K562 (cell line): ENCODE results near the gene GYS1. TPM values are rescaled to one million over a fixed set of nuclear protein-coding genes. Genes with fewer than 3 reads are reported as not detected.

Experiments used
- BRF1 ChIP-seq: IDR thresholded peaks from 3 replicates; pipeline ENCODE4 v1.6.1; 2011; ENCODE audit warnings: borderline replicate concordance, mild to moderate bottlenecking; ENCODE audit not compliant: insufficient read length; ENCODE audit errors: extremely low read depth
- DACH1 ChIP-seq: fragments of 450-650 bp; IDR thresholded peaks from 2 replicates; pipeline ENCODE4 v1.6.1; 2018; ENCODE audit not compliant: partially characterized antibody
- DDX20 ChIP-seq: fragments of 450-650 bp; IDR thresholded peaks from 2 replicates; pipeline ENCODE4 v1.6.1; 2016; ENCODE audit warnings: missing genetic modification characterization, low read depth, mild to moderate bottlenecking, missing compliant biosample characterization, moderate library complexity
- ILF3 ChIP-seq: fragments of 450-650 bp; IDR thresholded peaks from 2 replicates; pipeline ENCODE4 v1.6.1; 2018; ENCODE audit warnings: antibody characterized with exemption, mild to moderate bottlenecking, moderate library complexity, borderline replicate concordance
- MCM5 ChIP-seq: fragments of 450-650 bp; IDR thresholded peaks from 2 replicates; pipeline ENCODE4 v1.6.1; 2016; ENCODE audit warnings: low read depth
- MTF1 ChIP-seq: fragments of 250-450 bp; sonication (Bioruptor Pico); IDR thresholded peaks from 2 replicates; pipeline ENCODE4 v1.9.0; 2021; ENCODE audit warnings: moderate library complexity, mild to moderate bottlenecking, inconsistent platforms, borderline replicate concordance
- NONO ChIP-seq, 2 experiments: fragments of 200-400 bp in 1 of 2; fragments of 450-650 bp in 1 of 2; formaldehyde crosslinking in 1 of 2; IDR thresholded peaks; 2 replicates each; pipeline ENCODE4 v1.6.1; 2017; ENCODE audit warnings: low read depth in 2 of 2, mild to moderate bottlenecking in 2 of 2, moderate library complexity in 2 of 2, low read length in 1 of 2
- OTX1 ChIP-seq: fragments of 450-650 bp; formaldehyde crosslinking; IDR thresholded peaks from 2 replicates; pipeline ENCODE4 v1.4.0; 2022; ENCODE audit warnings: mild to moderate bottlenecking
- SNRNP70 ChIP-seq: fragments of 200-400 bp; formaldehyde crosslinking; optimal IDR thresholded peaks from 2 replicates; pipeline ENCODE3; 2017; ENCODE audit warnings: low read depth, low read length
- SP2 ChIP-seq: IDR thresholded peaks from 2 replicates; pipeline ENCODE4 v1.6.1; 2011; ENCODE audit warnings: mild to moderate bottlenecking, low read depth, low read length, moderate library complexity; ENCODE audit not compliant: poor library complexity, severe bottlenecking; ENCODE audit errors: extremely low read depth
- ZKSCAN3 ChIP-seq: fragments of 250-450 bp; sonication (Bioruptor Pico); IDR thresholded peaks from 2 replicates; pipeline ENCODE4 v1.4.0; 2020
- ZNF436 ChIP-seq: fragments of 250-450, 450-650 bp; sonication (Bioruptor Pico); formaldehyde crosslinking; IDR thresholded peaks from 2 replicates; pipeline ENCODE4 v1.7.0; 2020; ENCODE audit warnings: mild to moderate bottlenecking
- polyA plus RNA-seq, 8 experiments: library from polyadenylated mRNA; depleted of rRNA in 4 of 8; stranded (reverse) in 5 of 8; unstranded in 3 of 8; fragments of >200 nt; fragmentation: Nextera tagmentation in 2 of 8; fragmentation: Illumina TruSeq in 1 of 8; extraction: Ambion mirVana in 2 of 8; extraction: Trizol in 1 of 8; gene quantifications; 2 replicates each; pipeline versions ENCODE4 v1.2.1 to v1.2.3, GENCODE V29; 2011 to 2014; ENCODE audit warnings: inconsistent platforms in 1 of 8, missing spikeins in 1 of 8
- total RNA-seq, 7 experiments: library from RNA; depleted of rRNA in 6 of 7; stranded (reverse); fragments of >200 nt in 6 of 7; fragmentation: Illumina TruSeq in 2 of 7; extraction: Trizol in 2 of 7; gene quantifications; 2 replicates each; pipeline versions ENCODE4 v1.2.1 to v1.2.3, GENCODE V29; 2011 to 2021; ENCODE audit warnings: low replicate concordance in 1 of 7
- TF ChIP-seq, protein P1 (sequence below), 3 experiments: fragments of 200-800 bp in 1 of 3; sonication (Bioruptor generic) in 1 of 3; sonication (generic) in 1 of 3; formaldehyde crosslinking in 1 of 3; IDR thresholded peaks; 2 replicates each; pipeline versions ENCODE4 v1.6.1 to v1.8.0; 2016 to 2022; ENCODE audit warnings: mild to moderate bottlenecking in 2 of 3, missing compliant biosample characterization in 2 of 3, missing genetic modification characterization in 2 of 3, missing genetic modification reagents in 1 of 3
- TF ChIP-seq, protein P2 (sequence below): fragments of 450-650 bp; IDR thresholded peaks from 2 replicates; pipeline ENCODE4 v1.6.1; 2016; ENCODE audit warnings: low read depth
- TF ChIP-seq, protein P3 (sequence below): fragments of 250-450 bp; sonication (Bioruptor Pico); IDR thresholded peaks from 2 replicates; pipeline ENCODE4 v1.8.0; 2021; ENCODE audit warnings: mild to moderate bottlenecking, moderate library complexity

The GYS1 gene
- total and polyA plus RNA-seq, 9 of the 15 experiments (the other 6 are each of a cell fraction or from before 2014, with no cell fraction given) = 1.9 to 31.1 (median 15.2) TPM

DNA sequence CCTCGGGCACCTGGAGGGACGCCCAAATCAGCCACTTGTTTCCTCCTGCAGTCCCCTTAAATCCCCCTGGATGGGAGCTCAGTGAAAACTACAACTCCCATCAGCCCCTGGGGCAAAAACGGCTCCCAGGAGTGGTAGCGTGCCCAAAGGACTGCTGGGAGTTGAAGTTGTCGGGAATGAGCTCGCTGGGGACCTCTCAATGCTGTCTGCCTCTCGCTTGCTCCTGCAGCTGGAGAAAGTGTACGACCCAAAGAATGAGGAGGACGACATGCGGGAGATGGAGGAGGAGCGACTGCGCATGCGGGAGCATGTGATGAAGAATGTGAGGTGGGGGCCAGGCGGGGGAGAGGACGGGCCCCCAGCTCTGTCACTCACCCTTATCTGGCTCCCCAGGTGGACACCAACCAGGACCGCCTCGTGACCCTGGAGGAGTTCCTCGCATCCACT is 74.3 kb downstream of the GYS1 start (continued):
- TF ChIP-seq, protein P1, sequence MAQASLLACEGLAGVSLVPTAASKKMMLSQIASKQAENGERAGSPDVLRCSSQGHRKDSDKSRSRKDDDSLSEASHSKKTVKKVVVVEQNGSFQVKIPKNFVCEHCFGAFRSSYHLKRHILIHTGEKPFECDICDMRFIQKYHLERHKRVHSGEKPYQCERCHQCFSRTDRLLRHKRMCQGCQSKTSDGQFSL (CRISPR knock-in tag; IDR thresholded peaks at IDR 0.05) = no peak
- TF ChIP-seq, protein P1 (tag; IDR thresholded peaks at IDR 0.05) = no peak
- no peak for TF ChIP-seq BRF1
- TF ChIP-seq ILF3 = no peak; the same call in 1 of the 2 replicates
- TF ChIP-seq DDX20 (tag) = no peak
- TF ChIP-seq MCM5 = no peak
- TF ChIP-seq SP2 = no peak
- TF ChIP-seq OTX1 (CRISPR knock-in tag) = no peak
- no peak for TF ChIP-seq ZNF436
- TF ChIP-seq, protein P2, sequence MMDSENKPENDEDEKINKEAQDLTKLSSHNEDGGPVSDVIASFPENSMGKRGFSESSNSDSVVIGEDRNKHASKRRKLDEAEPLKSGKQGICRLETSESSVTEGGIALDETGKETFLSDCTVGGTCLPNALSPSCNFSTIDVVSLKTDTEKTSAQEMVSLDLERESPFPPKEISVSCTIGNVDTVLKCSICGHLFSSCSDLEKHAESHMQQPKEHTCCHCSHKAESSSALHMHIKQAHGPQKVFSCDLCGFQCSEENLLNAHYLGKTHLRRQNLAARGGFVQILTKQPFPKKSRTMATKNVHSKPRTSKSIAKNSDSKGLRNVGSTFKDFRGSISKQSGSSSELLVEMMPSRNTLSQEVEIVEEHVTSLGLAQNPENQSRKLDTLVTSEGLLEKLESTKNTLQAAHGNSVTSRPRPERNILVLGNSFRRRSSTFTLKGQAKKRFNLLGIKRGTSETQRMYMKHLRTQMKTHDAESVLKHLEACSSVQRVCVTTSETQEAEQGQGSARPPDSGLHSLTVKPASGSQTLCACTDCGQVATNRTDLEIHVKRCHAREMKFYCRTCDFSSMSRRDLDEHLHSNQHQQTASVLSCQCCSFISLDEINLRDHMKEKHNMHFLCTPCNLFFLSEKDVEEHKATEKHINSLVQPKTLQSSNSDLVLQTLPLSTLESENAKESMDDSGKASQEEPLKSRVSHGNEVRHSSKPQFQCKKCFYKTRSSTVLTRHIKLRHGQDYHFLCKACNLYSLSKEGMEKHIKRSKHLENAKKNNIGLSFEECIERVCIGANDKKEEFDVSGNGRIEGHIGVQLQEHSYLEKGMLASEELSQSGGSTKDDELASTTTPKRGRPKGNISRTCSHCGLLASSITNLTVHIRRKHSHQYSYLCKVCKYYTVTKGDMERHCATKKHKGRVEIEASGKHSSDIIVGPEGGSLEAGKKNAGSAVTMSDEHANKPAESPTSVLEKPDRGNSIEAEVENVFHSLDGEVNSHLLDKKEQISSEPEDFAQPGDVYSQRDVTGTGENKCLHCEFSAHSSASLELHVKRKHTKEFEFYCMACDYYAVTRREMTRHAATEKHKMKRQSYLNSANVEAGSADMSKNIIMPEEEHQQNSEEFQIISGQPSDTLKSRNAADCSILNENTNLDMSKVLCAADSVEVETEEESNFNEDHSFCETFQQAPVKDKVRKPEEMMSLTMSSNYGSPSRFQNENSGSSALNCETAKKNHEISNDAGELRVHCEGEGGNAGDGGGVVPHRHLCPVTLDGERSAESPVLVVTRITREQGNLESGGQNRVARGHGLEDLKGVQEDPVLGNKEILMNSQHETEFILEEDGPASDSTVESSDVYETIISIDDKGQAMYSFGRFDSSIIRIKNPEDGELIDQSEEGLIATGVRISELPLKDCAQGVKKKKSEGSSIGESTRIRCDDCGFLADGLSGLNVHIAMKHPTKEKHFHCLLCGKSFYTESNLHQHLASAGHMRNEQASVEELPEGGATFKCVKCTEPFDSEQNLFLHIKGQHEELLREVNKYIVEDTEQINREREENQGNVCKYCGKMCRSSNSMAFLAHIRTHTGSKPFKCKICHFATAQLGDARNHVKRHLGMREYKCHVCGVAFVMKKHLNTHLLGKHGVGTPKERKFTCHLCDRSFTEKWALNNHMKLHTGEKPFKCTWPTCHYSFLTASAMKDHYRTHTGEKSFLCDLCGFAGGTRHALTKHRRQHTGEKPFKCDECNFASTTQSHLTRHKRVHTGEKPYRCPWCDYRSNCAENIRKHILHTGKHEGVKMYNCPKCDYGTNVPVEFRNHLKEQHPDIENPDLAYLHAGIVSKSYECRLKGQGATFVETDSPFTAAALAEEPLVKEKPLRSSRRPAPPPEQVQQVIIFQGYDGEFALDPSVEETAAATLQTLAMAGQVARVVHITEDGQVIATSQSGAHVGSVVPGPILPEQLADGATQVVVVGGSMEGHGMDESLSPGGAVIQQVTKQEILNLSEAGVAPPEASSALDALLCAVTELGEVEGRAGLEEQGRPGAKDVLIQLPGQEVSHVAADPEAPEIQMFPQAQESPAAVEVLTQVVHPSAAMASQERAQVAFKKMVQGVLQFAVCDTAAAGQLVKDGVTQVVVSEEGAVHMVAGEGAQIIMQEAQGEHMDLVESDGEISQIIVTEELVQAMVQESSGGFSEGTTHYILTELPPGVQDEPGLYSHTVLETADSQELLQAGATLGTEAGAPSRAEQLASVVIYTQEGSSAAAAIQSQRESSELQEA = no peak
- TF ChIP-seq ZKSCAN3 (CRISPR knock-in tag) = no peak
- no peak for TF ChIP-seq DACH1
- no peak for TF ChIP-seq MTF1 (CRISPR knock-in tag)
- TF ChIP-seq, protein P3, sequence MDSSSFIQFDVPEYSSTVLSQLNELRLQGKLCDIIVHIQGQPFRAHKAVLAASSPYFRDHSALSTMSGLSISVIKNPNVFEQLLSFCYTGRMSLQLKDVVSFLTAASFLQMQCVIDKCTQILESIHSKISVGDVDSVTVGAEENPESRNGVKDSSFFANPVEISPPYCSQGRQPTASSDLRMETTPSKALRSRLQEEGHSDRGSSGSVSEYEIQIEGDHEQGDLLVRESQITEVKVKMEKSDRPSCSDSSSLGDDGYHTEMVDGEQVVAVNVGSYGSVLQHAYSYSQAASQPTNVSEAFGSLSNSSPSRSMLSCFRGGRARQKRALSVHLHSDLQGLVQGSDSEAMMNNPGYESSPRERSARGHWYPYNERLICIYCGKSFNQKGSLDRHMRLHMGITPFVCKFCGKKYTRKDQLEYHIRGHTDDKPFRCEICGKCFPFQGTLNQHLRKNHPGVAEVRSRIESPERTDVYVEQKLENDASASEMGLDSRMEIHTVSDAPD (CRISPR knock-in tag) = no peak
- no peak for TF ChIP-seq NONO (IDR thresholded peaks at IDR 0.05; ENCODE audit: low read depth in 2 of 2, low read length in 1 of 2)
- no peak for TF ChIP-seq SNRNP70
